AG08395 (cell line): ENCODE results near the gene TAF8.
"Not testable (repeated sequence)": the region's sequence is repeated elsewhere in the genome, so short reads cannot be mapped to it uniquely, and the experiment has no call there.

Source experiments
- DNase-seq: peaks from one replicate; pipeline ENCODE4 v3.0.0; 2012; ENCODE audit warnings: mixed read lengths, low spot score

Gene TAF8, protein sequence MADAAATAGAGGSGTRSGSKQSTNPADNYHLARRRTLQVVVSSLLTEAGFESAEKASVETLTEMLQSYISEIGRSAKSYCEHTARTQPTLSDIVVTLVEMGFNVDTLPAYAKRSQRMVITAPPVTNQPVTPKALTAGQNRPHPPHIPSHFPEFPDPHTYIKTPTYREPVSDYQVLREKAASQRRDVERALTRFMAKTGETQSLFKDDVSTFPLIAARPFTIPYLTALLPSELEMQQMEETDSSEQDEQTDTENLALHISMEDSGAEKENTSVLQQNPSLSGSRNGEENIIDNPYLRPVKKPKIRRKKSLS

DNA sequence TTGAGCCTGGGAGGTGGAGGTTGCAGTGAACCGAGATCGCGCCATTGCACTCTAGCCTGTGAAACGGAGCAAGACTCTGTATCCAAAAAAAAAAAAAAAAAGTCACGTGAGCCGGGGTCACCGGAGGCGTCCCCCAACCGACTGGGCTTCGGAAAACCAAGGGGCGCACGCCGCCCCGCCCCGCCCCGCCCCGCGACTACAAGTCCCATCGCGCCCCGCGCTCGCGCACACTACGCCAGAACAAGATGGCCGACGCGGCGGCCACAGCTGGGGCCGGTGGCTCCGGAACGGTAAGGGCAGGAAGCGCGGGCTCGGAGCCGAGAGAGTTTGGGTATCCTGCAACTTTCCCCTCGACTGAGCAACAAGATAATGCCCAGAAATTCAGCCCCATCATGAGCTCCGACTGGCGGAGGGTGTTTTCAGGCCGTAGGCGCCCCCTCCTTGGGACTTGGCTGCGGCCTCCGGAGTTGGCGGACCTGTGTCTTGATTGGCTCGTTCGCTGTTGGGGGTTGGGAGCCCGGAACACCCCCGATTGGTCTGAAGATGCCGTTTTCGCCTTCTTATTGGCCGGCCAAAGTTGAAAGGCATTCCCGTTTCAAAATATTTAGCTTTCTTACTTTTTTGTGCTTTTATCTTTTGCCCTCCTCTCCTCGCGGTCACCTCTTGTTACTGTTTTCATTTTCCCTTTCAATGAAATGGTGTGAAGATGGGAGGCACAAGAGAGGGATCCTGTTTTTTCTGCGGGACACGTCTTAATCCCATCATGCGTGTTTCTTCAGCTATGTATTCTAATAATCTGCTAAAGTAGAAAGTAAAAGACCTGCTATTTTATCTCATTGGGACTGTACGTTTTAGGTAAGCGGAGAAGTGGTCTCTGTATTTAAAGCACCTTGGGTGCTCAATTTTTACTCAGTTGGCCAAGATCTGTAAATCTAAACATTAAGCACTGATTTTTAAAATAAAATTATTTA, at the start of gene TAF8:
TAF8 (plus strand) TSS at position 228 of the 971 bp plus-strand sequence; CDS start at position 246, 18 bp downstream.
- peak; percentile 98 for DNase-seq

DNA sequence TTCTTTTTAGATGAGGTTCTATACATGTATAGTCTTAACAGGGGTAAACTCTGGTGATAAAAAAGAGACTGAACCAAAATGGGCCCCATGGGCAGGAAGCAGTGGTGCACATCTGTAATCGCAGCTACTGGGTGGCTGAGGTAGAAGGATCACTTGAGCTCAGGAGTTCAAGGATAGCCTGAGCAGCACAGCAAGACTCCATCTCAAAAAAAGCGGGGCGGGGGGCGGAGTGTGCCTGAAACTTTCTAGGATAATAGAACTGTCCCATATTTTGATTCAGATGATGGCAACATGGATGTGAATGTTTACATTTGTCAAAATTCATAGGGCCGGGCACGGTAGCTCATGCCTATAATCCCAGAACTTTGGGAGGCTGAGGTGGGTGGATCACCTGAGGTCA, 48.8 kb upstream of the TAF8 start:
- DNase-seq = no peak

DNA sequence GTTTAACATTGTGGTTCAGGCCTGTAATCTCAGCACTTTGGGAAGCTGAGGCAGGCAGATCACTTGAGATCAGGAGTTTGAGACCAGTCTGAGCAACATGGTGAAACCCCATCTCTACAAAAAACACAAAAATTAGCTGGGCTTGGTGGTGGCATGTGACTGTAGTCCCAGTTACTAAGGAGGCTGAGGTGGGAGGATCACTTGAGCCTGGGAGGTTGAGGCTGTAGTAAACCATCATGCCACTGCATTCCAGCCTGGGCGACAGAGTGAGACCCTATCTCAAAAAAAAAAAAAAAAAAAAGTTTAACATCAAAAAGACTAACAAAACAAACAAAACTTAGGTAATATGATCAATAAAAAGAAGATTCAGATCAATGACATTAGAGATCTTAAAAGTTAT, 46.7 kb upstream of the TAF8 start:
- DNase-seq = not testable (repeated sequence)

DNA sequence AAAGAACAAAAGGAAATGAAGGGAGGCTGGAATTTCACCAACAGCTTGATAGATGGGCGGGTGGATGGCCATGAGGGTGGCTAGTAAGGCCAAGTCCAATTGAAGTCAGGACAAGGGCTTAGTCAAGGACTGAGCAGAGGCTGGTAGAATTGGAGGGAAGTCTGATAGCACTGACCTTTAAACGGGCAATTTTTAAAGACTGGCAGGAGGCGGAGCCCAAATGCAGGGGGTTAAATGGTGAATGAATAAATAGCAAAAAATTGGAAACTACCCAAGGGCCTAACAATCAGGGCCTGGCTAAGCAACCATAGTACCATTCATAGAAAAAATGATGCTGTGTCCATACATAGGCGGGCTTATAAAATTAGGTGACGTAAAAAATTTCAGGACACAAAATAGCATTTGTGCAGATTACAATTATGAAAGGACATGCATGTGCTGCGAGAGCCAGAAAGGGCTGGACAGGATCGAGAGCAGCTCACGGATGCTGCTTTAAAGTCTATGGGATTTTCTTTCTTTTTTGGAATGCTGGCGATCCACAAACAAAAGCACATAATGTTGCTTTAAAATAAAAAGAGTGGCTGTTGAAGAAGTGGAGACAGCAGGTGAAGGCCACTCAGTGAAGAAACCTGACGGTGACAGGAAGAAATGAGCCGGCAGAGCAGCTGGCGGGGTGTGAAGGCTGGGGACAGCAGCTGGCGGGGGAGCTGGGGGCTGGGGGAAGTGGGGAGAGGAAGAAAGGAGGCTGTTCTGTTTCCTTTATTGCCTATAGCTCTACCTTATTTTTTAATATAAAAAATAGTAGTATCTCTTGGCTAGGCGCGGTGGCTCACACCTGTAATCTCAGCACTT, 42.8 kb upstream of the TAF8 start:
- DNase-seq = no peak

DNA sequence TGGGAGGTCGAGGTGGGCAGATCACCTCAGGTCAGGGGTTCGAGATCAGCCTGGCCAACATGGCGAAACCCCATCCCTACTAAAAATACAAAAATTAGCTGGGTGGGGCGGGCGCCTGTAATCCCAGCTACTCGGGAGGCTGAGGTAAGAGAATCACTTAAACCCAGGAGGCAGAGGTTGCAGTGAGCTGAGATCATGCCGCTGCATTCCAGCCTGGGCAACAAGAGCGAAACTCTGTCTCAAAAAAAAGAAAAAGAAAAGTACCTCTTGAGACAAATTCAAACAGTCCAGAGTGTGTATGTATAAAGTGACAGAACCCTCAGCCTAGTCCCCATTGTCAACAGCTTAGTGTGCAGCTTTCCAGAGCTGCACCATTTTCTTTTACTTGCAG, 42.2 kb upstream of the TAF8 start:
- not testable (repeated sequence) for DNase-seq

DNA sequence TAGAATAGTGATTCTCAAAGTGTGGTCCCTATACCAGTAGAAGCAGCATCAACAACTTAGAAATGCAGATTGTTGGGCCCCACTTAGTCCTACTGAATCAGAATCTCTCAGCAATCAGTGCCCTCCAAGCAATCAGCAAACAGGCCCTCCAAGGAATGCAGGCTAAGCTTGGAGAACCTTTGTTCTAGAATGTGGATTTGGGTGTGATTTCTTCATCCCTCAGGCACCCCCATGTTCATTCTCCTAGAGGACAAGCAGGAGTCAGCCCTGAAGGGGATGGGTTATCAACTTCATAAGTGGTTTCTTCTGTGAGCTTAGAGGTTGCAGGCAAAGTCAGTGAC, 40.5 kb upstream of the TAF8 start:
- DNase-seq = no peak

DNA sequence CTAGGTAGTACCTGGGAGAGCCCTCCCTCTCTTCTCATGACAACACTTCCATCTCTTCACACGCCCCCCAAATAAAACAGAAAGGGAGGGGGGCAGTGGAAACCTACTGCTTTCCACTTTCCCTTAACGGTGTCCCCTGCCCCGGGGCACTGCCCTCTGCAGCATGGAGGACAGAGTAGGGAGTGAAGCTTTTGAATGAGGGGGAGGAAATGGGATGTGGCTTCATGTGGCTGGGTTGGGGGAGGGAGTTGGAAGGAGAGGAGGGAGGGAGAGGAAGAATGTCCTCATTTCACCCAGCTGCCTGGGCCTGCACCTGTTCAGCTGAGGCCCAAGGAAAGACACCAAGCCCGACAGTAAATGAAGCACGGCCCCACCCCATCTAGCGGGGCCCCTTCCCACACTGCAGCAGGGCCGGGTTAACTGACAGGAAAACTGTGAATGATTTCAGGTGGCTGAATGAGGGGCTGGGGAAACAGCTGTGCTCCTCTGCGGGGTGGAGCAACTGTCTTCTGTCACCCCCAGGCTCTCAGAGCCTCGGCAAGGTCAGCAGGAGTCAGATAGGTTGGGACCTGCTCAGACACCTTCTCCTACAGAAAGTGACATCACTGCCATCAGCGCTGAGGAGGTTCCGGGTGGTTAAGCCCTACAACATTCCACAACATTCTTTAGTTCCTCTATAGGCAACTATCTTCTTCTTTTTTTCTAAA, 40.0 kb upstream of the TAF8 start:
- no peak for DNase-seq

DNA sequence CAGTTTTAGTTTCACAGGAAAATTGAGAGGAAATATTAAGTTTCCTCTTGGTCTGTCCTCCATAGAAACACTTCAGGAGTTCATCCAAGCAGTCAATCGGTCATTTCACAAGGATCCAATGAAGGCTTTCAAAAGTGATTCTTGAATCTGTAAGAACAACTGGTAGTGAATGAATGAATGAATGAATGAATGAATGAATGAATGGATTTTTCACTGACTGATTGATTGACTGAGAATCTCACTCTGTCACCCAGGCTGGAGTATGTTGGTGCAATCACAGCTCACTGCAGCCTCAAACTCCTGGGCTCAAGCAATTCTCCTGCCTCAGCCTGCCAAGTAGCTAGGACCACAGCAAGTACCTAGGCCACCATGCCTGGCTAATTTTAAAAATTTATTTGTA, 39.4 kb upstream of the TAF8 start:
- DNase-seq = no peak

DNA sequence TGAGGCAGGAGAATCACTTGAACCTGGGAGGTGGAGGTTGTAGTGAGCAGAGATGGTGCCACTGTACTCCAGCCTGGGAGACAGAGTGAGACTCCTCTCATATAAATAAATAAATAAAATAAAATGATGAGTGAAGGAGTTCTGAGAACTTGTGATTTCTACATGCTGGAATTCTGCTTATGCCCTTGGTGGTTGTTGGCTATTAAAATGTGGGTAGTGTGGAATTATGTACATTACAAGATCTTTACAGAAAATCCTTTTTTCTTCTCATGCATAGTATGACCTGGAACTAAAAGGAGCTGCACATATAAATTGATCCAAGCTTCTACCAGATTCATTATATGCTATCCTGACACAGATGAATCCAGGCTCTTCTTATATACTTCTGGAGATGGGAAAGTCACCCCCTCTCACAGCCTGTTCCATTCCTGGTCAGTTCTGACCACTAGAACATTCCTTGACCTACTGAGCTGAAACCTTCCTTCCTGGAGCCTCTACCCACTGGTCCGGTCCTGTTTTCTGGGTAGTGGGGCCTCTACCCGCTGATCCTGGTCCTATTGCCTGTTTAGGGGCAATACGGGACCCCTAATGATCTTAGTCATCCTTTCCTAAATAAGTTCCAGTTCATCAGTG, 37.7 kb upstream of the TAF8 start:
- DNase-seq = no peak

DNA sequence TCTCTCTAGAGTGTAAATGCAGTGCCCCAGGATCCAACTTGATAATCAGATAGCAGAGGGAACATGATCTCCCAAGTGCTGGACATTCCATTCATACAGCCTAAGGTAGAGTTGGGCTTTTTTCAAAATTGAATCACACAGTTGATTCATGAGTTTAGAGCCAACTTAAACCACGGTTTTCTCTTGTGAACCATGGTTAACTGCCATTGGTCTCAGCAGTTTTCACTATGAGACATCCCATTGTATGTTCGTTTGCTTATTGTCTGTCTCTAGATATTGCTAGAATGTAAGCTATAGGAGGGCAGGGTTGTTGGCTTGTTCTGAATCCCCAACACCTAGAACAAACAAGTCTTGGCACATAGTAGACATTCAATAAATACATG, 37.2 kb upstream of the TAF8 start:
- DNase-seq = no peak

DNA sequence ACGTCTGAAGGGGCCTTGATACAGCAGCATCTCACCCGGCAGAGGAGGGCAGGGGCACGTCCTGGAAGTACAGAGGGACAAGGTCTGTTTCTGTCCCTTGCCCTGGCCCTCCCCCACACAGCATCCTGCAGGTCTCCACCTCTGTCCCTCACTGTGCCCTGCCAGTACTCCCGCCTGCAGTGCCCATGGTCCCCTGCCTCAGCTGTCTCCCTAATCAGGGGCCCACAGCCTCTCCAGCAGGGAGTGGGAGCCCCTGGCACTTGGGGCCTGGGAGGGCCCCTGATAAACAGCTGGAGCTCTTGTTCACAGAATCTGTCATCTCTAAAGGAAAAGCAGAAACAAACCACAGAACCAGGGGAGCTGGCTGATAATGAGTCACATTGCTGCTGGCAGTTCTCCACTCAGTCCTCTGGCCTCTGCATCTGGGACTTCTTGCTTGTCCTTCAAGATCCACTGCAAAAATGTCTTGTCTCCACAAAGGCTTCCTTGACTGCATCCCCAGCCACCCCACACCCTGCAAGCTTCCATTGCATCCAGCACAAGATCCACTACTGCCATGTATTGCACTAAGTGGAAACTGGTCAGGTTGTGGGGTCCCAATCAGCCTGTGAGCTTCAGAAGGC, 33.2 kb upstream of the TAF8 start:
- DNase-seq = peak; percentile 92

DNA sequence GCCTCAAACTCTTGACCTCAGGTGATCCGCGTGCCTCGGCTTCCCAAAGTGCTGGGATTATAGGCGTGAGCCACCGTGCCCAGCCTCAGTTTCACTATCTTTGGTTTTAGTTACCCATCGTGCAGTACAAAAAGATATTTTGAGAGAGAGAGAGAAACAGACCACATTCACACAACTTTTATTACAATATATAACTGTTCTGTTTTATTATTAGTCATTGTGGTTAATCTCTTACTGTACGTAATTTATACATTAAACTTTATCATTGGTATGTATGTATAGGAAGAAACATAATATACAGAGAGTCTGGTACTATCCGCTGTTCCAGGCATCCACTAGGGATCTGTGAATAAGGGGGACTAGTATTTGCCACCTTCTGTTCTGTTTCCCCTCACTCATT, 29.4 kb upstream of the TAF8 start:
- no peak for DNase-seq

DNA sequence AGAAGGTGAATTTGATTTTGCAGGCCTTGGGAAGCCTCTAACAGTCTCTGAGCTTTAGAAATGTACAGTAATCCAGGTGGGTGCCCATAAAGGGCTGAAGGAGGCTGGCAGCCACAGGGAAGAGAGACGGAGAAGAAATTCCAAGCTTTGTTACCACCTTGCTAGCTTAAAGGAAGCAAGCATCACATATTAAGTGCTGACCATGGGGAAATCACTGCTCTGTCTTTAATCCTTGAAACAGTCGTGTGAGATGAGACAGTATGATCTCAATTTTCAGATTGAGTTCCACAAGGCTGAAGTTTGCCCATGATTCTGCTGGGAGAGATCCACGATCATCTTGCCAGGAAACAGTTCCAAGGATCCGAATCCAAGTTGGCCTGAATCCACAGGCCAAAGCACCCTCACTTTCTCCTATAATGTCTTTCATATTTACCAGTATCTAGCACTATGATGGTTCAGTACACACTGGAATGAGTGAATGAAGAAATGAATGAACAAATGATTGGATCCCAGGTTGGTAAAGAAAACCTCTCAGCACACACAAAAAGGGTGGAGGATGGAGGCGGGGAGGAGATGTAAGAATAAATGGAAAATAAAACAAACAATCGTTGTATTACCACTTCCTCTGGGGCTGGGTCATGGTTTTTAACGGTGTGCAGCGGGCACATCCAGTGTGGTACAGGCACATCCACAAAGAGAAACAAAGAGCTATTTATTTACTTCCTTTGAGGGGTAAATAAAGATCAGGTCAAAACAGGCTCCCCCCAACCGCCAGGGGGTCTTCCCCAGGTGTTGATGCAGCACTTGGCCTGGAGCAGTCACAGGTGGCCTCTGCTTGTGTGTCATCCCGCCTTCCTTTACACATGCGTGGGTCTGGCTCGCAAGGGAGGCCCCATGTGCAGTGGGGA, 28.2 kb upstream of the TAF8 start:
- DNase-seq = no peak

DNA sequence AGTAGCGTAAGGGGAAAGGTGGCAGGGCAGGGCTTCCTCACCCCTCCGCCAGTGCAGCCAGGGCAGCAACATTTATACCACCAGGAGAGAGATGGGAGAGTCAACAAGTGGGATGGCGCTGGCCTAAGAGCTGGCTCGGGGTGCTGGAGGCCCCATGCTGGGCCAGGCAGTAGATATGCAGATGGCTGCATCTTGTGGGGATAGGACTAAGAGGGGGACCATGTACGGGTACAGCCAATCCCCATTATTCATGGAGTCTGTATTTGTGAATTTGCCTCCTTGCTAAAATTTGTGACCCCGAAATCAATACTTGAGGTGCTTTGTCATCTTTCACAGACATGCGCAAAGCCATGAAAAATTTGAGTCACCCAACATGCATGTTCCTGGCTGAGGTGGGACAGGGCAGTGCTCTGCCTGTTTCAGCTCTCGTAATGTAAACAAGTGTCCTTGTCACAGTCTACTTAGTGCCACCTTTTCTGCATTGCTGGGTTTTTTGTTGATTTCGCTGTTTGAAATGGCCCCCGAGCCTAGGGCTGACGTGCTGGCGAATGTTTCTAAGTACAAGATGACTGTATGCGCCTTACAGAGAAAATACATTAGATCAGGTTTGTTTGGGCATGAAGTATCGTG, 27.5 kb upstream of the TAF8 start:
- no peak for DNase-seq

DNA sequence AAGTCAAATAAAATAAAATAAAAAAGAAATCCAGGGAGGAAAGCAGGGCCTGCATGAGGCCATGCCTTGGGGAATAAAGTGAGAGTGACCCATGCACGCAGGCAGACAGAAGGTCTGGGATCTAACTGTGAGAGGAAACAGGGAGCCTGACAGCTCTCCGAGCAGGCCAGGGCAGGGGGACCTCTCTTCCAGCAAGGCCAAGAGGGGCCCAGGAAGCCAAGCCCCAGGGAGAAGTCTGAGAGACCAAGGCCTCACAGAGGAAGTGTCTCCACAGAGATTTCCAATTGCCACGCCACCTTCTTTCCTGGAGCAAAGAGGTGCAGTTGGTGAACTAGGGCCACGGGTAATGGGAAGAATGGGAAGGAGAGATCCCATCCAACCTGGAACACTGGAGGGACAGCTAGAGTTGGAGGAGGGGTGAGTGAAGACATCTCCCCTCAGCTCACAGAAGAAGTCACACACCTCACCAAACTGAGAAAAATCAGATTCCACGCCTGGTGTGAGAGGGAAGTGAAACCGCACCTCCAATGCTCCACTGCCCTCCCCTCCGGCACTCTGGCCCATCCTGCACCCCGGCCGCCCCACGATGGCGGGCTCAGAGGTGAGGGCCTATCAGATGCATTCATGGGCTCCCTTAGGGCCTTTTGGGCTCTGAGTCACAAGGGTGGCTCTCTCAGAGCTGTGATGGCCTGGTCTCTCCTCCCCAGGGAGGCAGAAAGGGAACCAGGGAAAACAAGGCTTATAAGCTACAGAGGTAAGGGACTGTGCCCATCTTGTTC, 25.1 kb upstream of the TAF8 start:
- no peak for DNase-seq

DNA sequence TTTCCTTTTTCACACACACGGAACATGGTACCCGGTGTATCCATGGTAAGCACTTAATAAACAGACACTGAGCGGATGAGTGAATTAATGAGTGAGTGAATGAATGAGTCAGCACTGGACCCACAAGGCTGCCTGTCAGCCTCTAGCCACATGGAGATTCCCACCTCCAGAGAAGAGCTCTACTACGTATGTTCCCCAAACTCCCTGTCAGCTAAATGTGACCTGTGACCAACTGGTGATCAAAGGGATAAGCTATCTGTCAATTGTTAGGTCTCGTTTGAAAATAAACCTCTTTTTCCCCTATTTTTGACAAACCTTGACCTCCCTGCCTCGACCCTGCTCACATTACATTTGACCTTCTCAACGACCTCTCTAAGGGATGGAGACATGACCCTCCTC, 24.5 kb upstream of the TAF8 start:
- DNase-seq = no peak

DNA sequence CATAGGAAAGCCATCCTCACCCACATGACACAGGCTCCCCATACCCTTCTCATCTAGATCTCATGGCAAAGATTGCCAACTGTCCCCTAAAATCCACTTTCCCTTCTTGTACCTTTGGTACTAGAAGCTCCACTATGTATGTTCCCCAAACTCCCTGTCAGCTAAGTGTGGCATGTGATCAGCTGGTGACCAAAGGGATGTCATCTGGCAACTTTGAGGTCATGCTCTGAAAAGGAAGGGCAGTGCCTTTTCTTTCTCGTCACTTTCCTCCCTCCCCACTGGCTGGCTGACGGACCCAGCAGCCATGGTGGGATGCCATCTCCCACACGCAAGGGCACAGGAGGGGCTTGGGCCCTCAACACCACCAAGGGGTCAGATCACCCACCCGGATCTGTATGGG, 23.8 kb upstream of the TAF8 start:
- DNase-seq = no peak

DNA sequence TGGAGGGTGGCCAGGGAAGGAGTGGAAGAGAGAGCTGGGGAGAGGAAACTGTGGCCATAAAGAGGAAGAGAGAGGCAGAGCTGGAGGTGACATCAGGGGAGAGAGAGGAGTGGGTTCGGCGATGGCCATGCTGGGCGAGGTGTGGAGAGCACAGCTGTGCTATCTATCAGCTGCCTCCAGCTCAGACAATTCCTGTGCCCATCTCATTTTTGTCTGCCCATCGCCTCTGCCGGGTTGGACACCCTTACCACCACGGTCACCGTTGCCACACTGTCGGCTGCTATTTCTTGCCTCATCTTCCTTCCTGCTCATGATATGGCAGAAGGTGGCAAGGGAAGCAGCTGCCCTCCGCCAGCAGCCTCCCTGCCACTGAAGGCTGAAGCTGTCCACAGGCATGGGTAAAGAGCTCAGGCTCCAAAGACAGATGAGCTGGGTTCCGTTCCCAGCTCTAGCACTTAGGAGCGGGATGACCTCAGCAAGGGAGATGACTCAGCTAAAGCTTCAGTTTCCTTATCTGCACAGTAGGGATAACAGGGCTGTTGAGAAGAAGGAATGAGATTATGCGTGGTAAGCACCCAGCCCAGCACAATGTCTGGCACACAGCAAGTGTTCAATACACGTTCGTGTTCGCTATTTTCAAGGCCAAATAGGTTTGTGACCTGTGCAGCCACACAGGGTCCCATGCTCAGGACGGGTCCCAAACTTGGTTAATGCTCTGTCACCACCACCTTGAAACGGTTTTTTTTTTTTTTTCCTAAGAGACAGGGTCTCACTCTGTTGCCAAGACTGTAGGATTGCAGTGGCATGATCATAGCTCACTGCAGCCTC, 21.9 kb upstream of the TAF8 start:
- peak; percentile 48 for DNase-seq
